Measurements from ENCODE around the gene MAEL. TPM values are rescaled to one million over a fixed set of nuclear protein-coding genes. Genes with fewer than 3 reads are reported as not detected.
"Not testable (repeated sequence)": the region's sequence is repeated elsewhere in the genome, so short reads cannot be mapped to it uniquely, and the experiment has no call there.

Gene MAEL
- total RNA-seq, 1 experiment from 2014 or later = not detected

DNA sequence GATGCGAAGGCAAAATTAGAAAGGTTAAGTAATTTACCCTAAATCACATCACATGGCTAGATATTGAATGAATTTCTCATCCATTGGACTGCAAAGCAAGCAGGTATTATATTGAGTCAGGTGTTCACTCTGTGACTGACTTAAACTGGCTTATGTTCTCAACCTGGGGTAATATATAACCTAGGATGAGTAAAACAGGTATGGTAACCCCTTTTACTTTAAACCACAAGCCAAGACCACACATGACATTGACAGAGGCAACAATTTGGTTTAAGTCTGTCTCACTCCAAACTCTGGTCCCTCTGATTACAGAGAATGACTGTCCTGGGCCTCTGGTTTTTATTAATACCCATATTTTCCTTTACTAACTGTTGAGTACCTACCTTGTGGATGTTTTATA is 33.3 kb downstream of the MAEL start:
- H3K4me1 ChIP-seq (ENCODE audit: control insufficient read depth, insufficient read depth, low read length) = no peaks in the 10 kb centered on the region
- BruUV-seq (replicated peaks) = no TSS peak
- H3K4me3 ChIP-seq (ENCODE audit: low read depth in 2 of 2, low read length in 2 of 2) = no peak overlapping the region
- H3K27ac ChIP-seq (ENCODE audit: low read length) = no peak overlapping the region
- ChIA-PET CTCF (no interaction called here), POLR2A (no interaction called here)
- DNase-seq (ENCODE audit: low read depth, low spot score) (no peak), ATAC-seq (no peak)
- intact Hi-C loops (cut with micrococcal nuclease; ENCODE audit: unreplicated experiment) (no loop called here), in situ Hi-C loops (cut with HindIII; ENCODE audit: low pct_unique_long_range_greater_than_20kb, low sequenced_read_pairs) (no loop called here)
- H3K9me3 ChIP-seq (ENCODE audit: control insufficient read depth, insufficient read depth, low read depth, low read length) = no peaks in the 10 kb centered on the region
- peaks cover 5% of the 10 kb centered on the region; the same call in 1 of the 2 replicates for H3K27me3 ChIP-seq (ENCODE audit: control insufficient read depth, insufficient read depth, low read length)
- H3K36me3 ChIP-seq (ENCODE audit: control insufficient read depth, insufficient read depth, low read length) = no peaks in the 10 kb centered on the region; the same call in 1 of the 2 replicates
- no peak for TF ChIP-seq SIN3A (IDR thresholded peaks at IDR 0.05; ENCODE audit: borderline replicate concordance, insufficient read depth, low read depth, low read length)
- no peak for TF ChIP-seq TCF7L2 (IDR thresholded peaks at IDR 0.05; ENCODE audit: low read depth, low read length)
- TF ChIP-seq, protein P1, sequence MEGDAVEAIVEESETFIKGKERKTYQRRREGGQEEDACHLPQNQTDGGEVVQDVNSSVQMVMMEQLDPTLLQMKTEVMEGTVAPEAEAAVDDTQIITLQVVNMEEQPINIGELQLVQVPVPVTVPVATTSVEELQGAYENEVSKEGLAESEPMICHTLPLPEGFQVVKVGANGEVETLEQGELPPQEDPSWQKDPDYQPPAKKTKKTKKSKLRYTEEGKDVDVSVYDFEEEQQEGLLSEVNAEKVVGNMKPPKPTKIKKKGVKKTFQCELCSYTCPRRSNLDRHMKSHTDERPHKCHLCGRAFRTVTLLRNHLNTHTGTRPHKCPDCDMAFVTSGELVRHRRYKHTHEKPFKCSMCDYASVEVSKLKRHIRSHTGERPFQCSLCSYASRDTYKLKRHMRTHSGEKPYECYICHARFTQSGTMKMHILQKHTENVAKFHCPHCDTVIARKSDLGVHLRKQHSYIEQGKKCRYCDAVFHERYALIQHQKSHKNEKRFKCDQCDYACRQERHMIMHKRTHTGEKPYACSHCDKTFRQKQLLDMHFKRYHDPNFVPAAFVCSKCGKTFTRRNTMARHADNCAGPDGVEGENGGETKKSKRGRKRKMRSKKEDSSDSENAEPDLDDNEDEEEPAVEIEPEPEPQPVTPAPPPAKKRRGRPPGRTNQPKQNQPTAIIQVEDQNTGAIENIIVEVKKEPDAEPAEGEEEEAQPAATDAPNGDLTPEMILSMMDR (IDR thresholded peaks at IDR 0.05) = no peak
- TF ChIP-seq, protein P2, sequence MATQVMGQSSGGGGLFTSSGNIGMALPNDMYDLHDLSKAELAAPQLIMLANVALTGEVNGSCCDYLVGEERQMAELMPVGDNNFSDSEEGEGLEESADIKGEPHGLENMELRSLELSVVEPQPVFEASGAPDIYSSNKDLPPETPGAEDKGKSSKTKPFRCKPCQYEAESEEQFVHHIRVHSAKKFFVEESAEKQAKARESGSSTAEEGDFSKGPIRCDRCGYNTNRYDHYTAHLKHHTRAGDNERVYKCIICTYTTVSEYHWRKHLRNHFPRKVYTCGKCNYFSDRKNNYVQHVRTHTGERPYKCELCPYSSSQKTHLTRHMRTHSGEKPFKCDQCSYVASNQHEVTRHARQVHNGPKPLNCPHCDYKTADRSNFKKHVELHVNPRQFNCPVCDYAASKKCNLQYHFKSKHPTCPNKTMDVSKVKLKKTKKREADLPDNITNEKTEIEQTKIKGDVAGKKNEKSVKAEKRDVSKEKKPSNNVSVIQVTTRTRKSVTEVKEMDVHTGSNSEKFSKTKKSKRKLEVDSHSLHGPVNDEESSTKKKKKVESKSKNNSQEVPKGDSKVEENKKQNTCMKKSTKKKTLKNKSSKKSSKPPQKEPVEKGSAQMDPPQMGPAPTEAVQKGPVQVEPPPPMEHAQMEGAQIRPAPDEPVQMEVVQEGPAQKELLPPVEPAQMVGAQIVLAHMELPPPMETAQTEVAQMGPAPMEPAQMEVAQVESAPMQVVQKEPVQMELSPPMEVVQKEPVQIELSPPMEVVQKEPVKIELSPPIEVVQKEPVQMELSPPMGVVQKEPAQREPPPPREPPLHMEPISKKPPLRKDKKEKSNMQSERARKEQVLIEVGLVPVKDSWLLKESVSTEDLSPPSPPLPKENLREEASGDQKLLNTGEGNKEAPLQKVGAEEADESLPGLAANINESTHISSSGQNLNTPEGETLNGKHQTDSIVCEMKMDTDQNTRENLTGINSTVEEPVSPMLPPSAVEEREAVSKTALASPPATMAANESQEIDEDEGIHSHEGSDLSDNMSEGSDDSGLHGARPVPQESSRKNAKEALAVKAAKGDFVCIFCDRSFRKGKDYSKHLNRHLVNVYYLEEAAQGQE (IDR thresholded peaks at IDR 0.05; ENCODE audit: insufficient read depth in 1 of 2, low read depth in 2 of 2, low read length in 1 of 2) = no peak
- no peak for TF ChIP-seq POLR2AphosphoS5 (IDR thresholded peaks at IDR 0.05; ENCODE audit: low read depth, low read length)

DNA sequence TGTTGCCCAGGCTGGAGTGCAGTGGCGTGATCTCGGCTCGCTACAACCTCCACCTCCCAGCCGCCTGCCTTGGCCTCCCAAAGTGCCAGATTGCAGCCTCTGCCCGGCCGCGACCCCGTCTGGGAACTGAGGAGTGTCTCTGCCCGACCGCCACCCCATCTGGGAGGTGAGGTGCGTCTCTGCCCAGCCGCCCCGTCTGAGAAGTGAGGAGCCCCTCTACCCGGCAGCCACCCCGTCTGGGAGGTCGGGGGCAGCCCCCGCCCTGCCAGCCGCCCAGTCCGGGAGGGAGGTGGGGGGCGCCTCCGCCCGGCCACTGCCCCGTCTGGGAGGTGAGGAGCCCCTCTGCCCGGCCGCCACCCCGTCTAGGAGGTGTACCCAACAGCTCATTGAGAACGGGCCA is 40.5 kb downstream of the MAEL start:
- H3K9me3 ChIP-seq (ENCODE audit: control insufficient read depth, insufficient read depth, low read depth, low read length); H3K27ac ChIP-seq (ENCODE audit: low read length); H3K4me3 ChIP-seq (ENCODE audit: low read depth in 2 of 2, low read length in 2 of 2); DNase-seq (ENCODE audit: low read depth, low spot score); in situ Hi-C loops (cut with HindIII; ENCODE audit: low pct_unique_long_range_greater_than_20kb, low sequenced_read_pairs); POLR2A ChIA-PET; BruUV-seq (replicated peaks); CTCF ChIA-PET; ATAC-seq; H3K4me1 ChIP-seq (ENCODE audit: control insufficient read depth, insufficient read depth, low read length); H3K36me3 ChIP-seq (ENCODE audit: control insufficient read depth, insufficient read depth, low read length); intact Hi-C loops (cut with micrococcal nuclease; ENCODE audit: unreplicated experiment); H3K27me3 ChIP-seq (ENCODE audit: control insufficient read depth, insufficient read depth, low read length): not testable (repeated sequence)

DNA sequence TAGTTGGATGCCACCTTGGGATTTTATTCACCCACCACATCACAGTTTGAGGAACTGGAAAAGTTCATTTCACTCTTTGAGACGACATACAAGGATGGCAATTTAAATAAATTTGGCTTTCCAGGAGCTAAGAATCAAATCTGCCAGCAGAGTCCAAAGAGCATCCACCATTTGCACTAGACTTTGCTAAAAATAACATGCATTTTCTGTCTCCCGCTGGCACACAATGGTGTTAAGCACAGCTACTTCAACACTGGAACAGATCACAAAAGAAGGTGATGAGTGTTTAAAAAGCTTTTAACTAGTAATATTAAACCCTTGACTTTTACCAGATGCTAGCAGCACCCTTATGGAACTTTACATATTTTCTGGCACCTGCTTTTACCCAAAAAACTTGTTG is 44.6 kb downstream of the MAEL start:
- Histone ChIP-seq H3K27me3 (ENCODE audit: control insufficient read depth, insufficient read depth, low read length) (peaks cover 4% of the 10 kb centered on the region; the same call in 1 of the 2 replicates), H3K4me3 (ENCODE audit: low read depth in 2 of 2, low read length in 2 of 2) (no peak overlapping the region), H3K4me1 (ENCODE audit: control insufficient read depth, insufficient read depth, low read length) (no peaks in the 10 kb centered on the region), H3K9me3 (ENCODE audit: control insufficient read depth, insufficient read depth, low read depth, low read length) (no peaks in the 10 kb centered on the region), H3K36me3 (ENCODE audit: control insufficient read depth, insufficient read depth, low read length) (no peaks in the 10 kb centered on the region), H3K27ac (ENCODE audit: low read length) (no peak overlapping the region)
- ChIA-PET POLR2A (no interaction called here), CTCF (no interaction called here)
- in situ Hi-C loops (cut with HindIII; ENCODE audit: low pct_unique_long_range_greater_than_20kb, low sequenced_read_pairs) = no loop called here
- no peak for ATAC-seq
- intact Hi-C loops (cut with micrococcal nuclease; ENCODE audit: unreplicated experiment) = no loop called here
- no peak for DNase-seq (ENCODE audit: low read depth, low spot score)
- no peak for TF ChIP-seq SIN3A (IDR thresholded peaks at IDR 0.05; ENCODE audit: borderline replicate concordance, insufficient read depth, low read depth, low read length)
- TF ChIP-seq, protein P2 (IDR thresholded peaks at IDR 0.05; ENCODE audit: insufficient read depth in 1 of 2, low read depth in 2 of 2, low read length in 1 of 2) = no peak
- no peak for TF ChIP-seq TCF7L2 (IDR thresholded peaks at IDR 0.05; ENCODE audit: low read depth, low read length)
- no peak for TF ChIP-seq POLR2AphosphoS5 (IDR thresholded peaks at IDR 0.05; ENCODE audit: low read depth, low read length)
- TF ChIP-seq, protein P1 (IDR thresholded peaks at IDR 0.05) = no peak
- no TSS peak for BruUV-seq (replicated peaks)

All from Panc1 (cell line).